T47D (cell line): ENCODE data around the gene SYCP2L.

Experiments used
- DNase-seq, 2 experiments: peaks; one replicate each; pipeline versions ENCODE4 v3.0.0 to v3.0.0-alpha.2; 2011 to 2012; ENCODE audit warnings: low read depth in 1 of 2, low spot score in 1 of 2
- JUND ChIP-seq: IDR thresholded peaks from 2 replicates; pipeline ENCODE4 v1.6.1; 2012; ENCODE audit warnings: low read depth
- in situ Hi-C: cut with HindIII; loops from 2 replicates; pipeline ENCODE4 v1.10.0; 2016; ENCODE audit warnings: low sequenced_read_pairs, low pct_unique_long_range_greater_than_20kb

SYCP2L gene

GRCh38 chr6:10945845-10946244 is 59.0 kb downstream of the SYCP2L start:
- no peak for TF ChIP-seq JUND
- in situ Hi-C loops, result no loop called here
- no peak for DNase-seq

DNA sequence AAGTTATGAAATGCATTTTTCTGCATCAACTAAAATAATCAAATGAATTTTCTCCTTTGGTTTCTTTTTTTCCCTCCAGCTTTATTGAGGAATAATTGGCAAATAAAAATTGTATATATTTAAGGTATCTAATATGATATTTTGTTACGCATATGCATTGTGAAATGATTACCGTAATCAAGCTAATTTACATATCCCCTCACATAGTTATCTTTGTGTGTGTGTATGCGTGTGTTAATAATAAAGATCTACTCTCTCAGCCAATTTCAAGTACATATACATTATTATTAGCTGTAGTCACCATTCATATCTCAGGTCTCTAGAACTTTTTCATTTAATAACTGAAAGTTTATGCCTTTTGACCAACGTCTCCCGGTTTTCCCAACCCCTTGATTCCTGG is 61.1 kb downstream of the SYCP2L start:
- in situ Hi-C loops, result no loop called here
- no peak for TF ChIP-seq JUND

GRCh38 chr6:10949579-10950490 is 63.0 kb downstream of the SYCP2L start:
- no peak for DNase-seq
- no peak for TF ChIP-seq JUND
- in situ Hi-C loops, result no loop called here

More for the DNA sequence above, 61.1 kb downstream of the SYCP2L start:
- DNase-seq, result no peak

GRCh38 chr6:10951675-10952282 is 64.9 kb downstream of the SYCP2L start:
- in situ Hi-C loops, result no loop called here
- no peak for TF ChIP-seq JUND

DNA sequence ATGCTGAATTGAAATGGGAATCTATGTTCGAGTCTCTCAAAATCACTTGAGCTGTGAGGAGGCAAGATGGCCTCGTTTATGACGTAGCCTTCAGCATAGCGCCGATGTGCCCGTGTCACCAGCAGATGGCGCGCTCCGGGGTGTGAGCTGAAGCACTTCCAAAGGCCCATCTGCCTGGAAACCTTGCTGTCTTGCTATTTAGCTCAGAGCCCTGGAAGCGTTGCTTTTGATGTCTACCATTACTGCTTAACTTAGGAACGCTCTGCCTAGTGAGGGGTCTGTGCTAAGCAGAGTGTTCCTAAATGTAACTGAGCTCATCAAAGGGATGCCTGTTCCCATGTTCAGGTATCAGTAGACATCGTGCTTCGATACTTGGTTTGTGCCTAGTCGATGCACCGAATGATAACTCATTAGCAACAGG is 67.7 kb downstream of the SYCP2L start:
- peak; percentile 15 to 79 for DNase-seq
- TF ChIP-seq JUND, result no peak
- in situ Hi-C loops, result no loop called here

More at GRCh38 chr6:10951675-10952282, 64.9 kb downstream of the SYCP2L start:
- DNase-seq, result peak; percentile 33 to 63

DNA sequence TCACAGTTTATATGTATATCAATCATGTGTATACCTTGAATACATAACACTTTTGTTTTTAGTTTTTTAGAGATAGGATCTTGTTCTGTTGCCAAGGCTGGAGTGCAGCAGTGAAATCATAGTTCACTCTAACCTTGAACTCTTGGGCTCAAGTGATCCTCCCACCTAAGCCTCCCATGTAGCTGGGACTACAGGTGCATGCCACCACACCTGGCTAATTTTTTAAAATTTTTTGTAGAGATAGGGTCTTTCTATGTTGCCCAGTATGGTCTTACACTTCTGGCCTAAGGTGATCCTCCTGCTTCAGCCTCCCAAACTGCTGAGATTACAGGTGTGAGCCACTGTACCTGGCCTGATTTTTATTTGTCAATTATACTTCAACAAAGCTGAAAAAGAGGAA is 69.9 kb downstream of the SYCP2L start:
- no peak for TF ChIP-seq JUND
- in situ Hi-C loops, result no loop called here
- no peak for DNase-seq

- no peak for DNase-seq
- TF ChIP-seq JUND, result no peak
- in situ Hi-C loops, result no loop called here
Observed at GRCh38 chr6:10957414-10957886, 70.6 kb downstream of the SYCP2L start.

- no peak for TF ChIP-seq JUND
- in situ Hi-C loops, result no loop called here
Observed at GRCh38 chr6:10960171-10960570, 73.3 kb downstream of the SYCP2L start.

GRCh38 chr6:10961837-10962236 is 75.0 kb downstream of the SYCP2L start:
- in situ Hi-C loops, result no loop called here
- no peak for DNase-seq
- no peak for TF ChIP-seq JUND

More at GRCh38 chr6:10960171-10960570, 73.3 kb downstream of the SYCP2L start:
- DNase-seq, result no peak

- no peak for TF ChIP-seq JUND
- DNase-seq, result no peak
- in situ Hi-C loops, result no loop called here
Observed at GRCh38 chr6:10962673-10963072, 75.8 kb downstream of the SYCP2L start.

- DNase-seq, result no peak
- TF ChIP-seq JUND, result no peak
- in situ Hi-C loops, result no loop called here
Observed at GRCh38 chr6:10963113-10963512, 76.3 kb downstream of the SYCP2L start.

GRCh38 chr6:10964684-10965083 is 77.8 kb downstream of the SYCP2L start:
- no peak for TF ChIP-seq JUND
- in situ Hi-C loops, result no loop called here

DNA sequence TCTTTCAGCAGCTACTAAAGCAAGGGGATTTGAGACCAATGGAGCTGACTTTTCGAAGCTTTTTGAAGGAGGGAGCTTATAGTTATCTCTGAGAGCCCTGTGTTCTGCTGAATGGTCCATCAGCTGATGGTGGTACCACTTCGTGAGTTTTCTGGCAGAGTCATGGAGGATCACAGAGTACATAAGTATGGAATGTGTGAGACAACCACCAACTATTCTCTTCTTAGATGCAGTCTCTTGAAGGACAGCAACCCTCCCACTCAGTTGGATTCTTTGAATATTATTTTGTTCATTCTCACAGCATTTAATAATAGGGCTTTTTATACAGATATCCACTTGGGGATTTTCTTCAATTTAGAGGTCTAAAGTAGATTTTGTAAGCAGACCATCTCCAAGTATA is 81.9 kb downstream of the SYCP2L start:
- in situ Hi-C loops, result no loop called here
- DNase-seq, result no peak
- no peak for TF ChIP-seq JUND

More at GRCh38 chr6:10964684-10965083, 77.8 kb downstream of the SYCP2L start:
- DNase-seq, result no peak

DNA sequence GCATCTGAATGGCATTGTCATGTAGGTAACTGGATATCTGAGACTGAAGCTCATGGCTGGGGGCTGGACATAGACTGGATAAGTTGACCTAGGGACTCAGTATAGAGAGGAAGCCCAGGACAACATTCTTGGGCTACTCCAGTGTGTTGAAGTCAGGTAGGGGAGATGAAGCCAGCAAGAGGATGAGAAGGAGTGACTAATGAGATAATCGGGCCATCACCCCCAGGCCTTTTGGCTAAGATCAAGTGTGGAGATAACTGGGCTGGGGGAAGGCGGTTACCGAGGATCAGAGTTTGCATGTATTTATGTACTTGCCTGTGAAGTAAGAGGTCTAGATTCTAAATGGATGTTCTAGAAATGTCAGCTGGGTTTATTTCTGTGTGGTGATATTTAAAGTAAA is 83.9 kb downstream of the SYCP2L start:
- in situ Hi-C loops, result no loop called here
- TF ChIP-seq JUND, result no peak
- DNase-seq, result no peak
